H1 (cell line): ENCODE data around the gene ASB11. TPM values are rescaled to one million over a fixed set of nuclear protein-coding genes. Genes with fewer than 3 reads are reported as not detected.

Source experiments
- CTCF ChIA-PET: fragments of 300-600 bp; sonication (Branson Sonifier 250); formaldehyde crosslinking; loops from one replicate; lab custom pipeline; 2021; ENCODE audit not compliant: partially characterized antibody; lab: Charles Lee
- POLR2A ChIA-PET: fragments of 300-600 bp; sonication (Branson Sonifier 250); formaldehyde crosslinking; loops from one replicate; lab custom pipeline; 2021; ENCODE audit warnings: inconsistent platforms; ENCODE audit not compliant: partially characterized antibody; lab: Charles Lee
- DNase-seq, 2 experiments: peaks; one replicate each; pipeline versions ENCODE4 v3.0.0 to v3.0.0-alpha.2; 2010 to 2022; ENCODE audit warnings: low spot score in 2 of 2, low read depth in 1 of 2, mixed read lengths in 1 of 2
- FAIRE-seq: peaks from 2 replicates; lab custom pipeline; 2011; peaks lifted over from hg19 to GRCh38; lab: Jason Lieb, UNC
- H2AFZ ChIP-seq: 2 replicates; pipeline ENCODE4 v1.8.1; 2012; ENCODE audit warnings: low read length, inconsistent platforms
- H2AK5ac ChIP-seq: 2 replicates; pipeline ENCODE4 v1.6.1; 2013; ENCODE audit warnings: low read depth, low read length
- H2BK120ac ChIP-seq: replicated peaks from 2 replicates; pipeline ENCODE3; 2013; ENCODE audit warnings: low read depth, low read length, inconsistent platforms
- H2BK12ac ChIP-seq: 2 replicates; pipeline ENCODE4 v1.6.1; 2013; ENCODE audit warnings: low read depth, low read length
- H2BK15ac ChIP-seq: 2 replicates; pipeline ENCODE4 v1.6.1; 2013; ENCODE audit warnings: low read length
- H2BK20ac ChIP-seq: 2 replicates; pipeline ENCODE4 v1.6.1; 2013; ENCODE audit warnings: low read length
- H2BK5ac ChIP-seq: 2 replicates; pipeline ENCODE4 v1.6.1; 2013; ENCODE audit warnings: low read depth, low read length
- H3K14ac ChIP-seq: 2 replicates; pipeline ENCODE4 v1.6.1; 2013; ENCODE audit warnings: inconsistent platforms; ENCODE audit not compliant: insufficient read length
- H3K18ac ChIP-seq: 2 replicates; pipeline ENCODE4 v1.6.1; 2013; ENCODE audit warnings: low read length; ENCODE audit errors: extremely low read depth
- H3K23ac ChIP-seq: 2 replicates; pipeline ENCODE4 v1.6.1; 2013; ENCODE audit warnings: inconsistent platforms; ENCODE audit not compliant: insufficient read length
- H3K23me2 ChIP-seq: 2 replicates; pipeline ENCODE4 v1.6.1; 2013; ENCODE audit warnings: low read depth, low read length
- H3K27ac ChIP-seq: 2 replicates; pipeline ENCODE4 v1.6.1; 2011; ENCODE audit warnings: low read depth, low read length, inconsistent platforms
- H3K27me3 ChIP-seq, 4 experiments: replicated peaks in 1 of 4; 1 replicate in 1 of 4; 2 replicates in 3 of 4; pipeline versions ENCODE4 v1.6.1 to v1.8.1; 2011 to 2013; ENCODE audit warnings: low read length in 3 of 4, mild to moderate bottlenecking in 3 of 4, inconsistent platforms in 2 of 4, mixed read lengths in 2 of 4, moderate library complexity in 1 of 4; ENCODE audit not compliant: control insufficient read depth in 3 of 4, insufficient read depth in 3 of 4; ENCODE audit errors: extremely low read depth in 1 of 4
- H3K36me3 ChIP-seq, 4 experiments: 2 replicates each; pipeline versions ENCODE4 v1.6.1 to v1.8.1; 2011 to 2013; ENCODE audit warnings: mild to moderate bottlenecking in 4 of 4, low read length in 3 of 4, moderate library complexity in 2 of 4, control low read depth in 1 of 4, inconsistent platforms in 1 of 4; ENCODE audit not compliant: insufficient read depth in 4 of 4, control insufficient read depth in 2 of 4
- H3K4ac ChIP-seq: replicated peaks from 2 replicates; pipeline ENCODE3; 2013; ENCODE audit warnings: low read length, low read depth, mixed read lengths, inconsistent platforms; ENCODE audit not compliant: insufficient read length
- H3K4me1 ChIP-seq, 4 experiments: replicated peaks in 1 of 4; 1 replicate in 1 of 4; 2 replicates in 3 of 4; pipeline versions ENCODE4 v1.6.1 to v1.8.1; 2011 to 2013; ENCODE audit warnings: low read length in 3 of 4, inconsistent platforms in 2 of 4, mixed read lengths in 1 of 4; ENCODE audit not compliant: insufficient read depth in 4 of 4, control insufficient read depth in 3 of 4
- H3K4me2 ChIP-seq, 2 experiments: 2 replicates each; pipeline versions ENCODE4 v1.6.1 to v1.8.1; 2011 to 2013; ENCODE audit warnings: low read depth in 2 of 2, low read length in 2 of 2, control low read depth in 1 of 2, inconsistent platforms in 1 of 2, mild to moderate bottlenecking in 1 of 2; ENCODE audit not compliant: insufficient read depth in 1 of 2
- H3K4me3 ChIP-seq, 4 experiments: fragments of 200-600, 300-600 bp in 1 of 4; sonication (generic), shearing (Covaris generic), sonication (Bioruptor Twin) in 1 of 4; 2 replicates each; pipeline versions ENCODE4 v1.5.1 to v1.8.1; 2011 to 2016; ENCODE audit warnings: low read length in 4 of 4, low read depth in 3 of 4, control low read depth in 2 of 4, inconsistent platforms in 2 of 4, mild to moderate bottlenecking in 2 of 4, mixed read lengths in 1 of 4, moderate library complexity in 1 of 4; ENCODE audit not compliant: insufficient read depth in 2 of 4; ENCODE audit errors: extremely low read depth in 1 of 4
- H3K56ac ChIP-seq: replicated peaks from 2 replicates; pipeline ENCODE3; 2013; ENCODE audit warnings: low read depth, mild to moderate bottlenecking, mixed read lengths, low read length, inconsistent platforms; ENCODE audit not compliant: insufficient read length
- H3K79me1 ChIP-seq: 2 replicates; pipeline ENCODE4 v1.6.1; 2013; ENCODE audit warnings: low read depth, low read length, control low read depth
- H3K79me2 ChIP-seq, 2 experiments: 2 replicates each; pipeline versions ENCODE4 v1.6.1 to v1.8.1; 2012 to 2013; ENCODE audit warnings: low read length in 2 of 2, mild to moderate bottlenecking in 2 of 2, inconsistent platforms in 1 of 2; ENCODE audit not compliant: insufficient read depth in 2 of 2, control insufficient read depth in 1 of 2
- H3K9ac ChIP-seq, 4 experiments: replicated peaks in 1 of 4; 1 replicate in 1 of 4; 2 replicates in 3 of 4; pipeline versions ENCODE4 v1.6.1 to v1.8.1; 2011 to 2013; ENCODE audit warnings: low read depth in 3 of 4, low read length in 3 of 4, control low read depth in 2 of 4, mild to moderate bottlenecking in 2 of 4, moderate library complexity in 2 of 4, inconsistent platforms in 1 of 4; ENCODE audit errors: extremely low read depth in 1 of 4
- H3K9me3 ChIP-seq, 2 experiments: 2 replicates each; pipeline versions ENCODE4 v1.6.1 to v1.8.1; 2012 to 2013; ENCODE audit warnings: mild to moderate bottlenecking in 2 of 2, moderate library complexity in 2 of 2, control low read depth in 1 of 2, inconsistent platforms in 1 of 2, low read depth in 1 of 2, low read length in 1 of 2, mixed read lengths in 1 of 2; ENCODE audit not compliant: insufficient read depth in 2 of 2
- H4K20me1 ChIP-seq, 2 experiments: replicated peaks in 1 of 2; 2 replicates each; pipeline versions ENCODE3 to v1.8.1; 2011 to 2013; ENCODE audit warnings: inconsistent platforms in 2 of 2, low read length in 2 of 2, mild to moderate bottlenecking in 1 of 2; ENCODE audit not compliant: insufficient read depth in 2 of 2, control insufficient read depth in 1 of 2
- H4K5ac ChIP-seq: 2 replicates; pipeline ENCODE4 v1.6.1; 2013; ENCODE audit warnings: low read length, low read depth, mixed read lengths, inconsistent platforms; ENCODE audit not compliant: insufficient read length
- H4K8ac ChIP-seq: 2 replicates; pipeline ENCODE4 v1.8.0; 2013; ENCODE audit warnings: mild to moderate bottlenecking, moderate library complexity, low read length, inconsistent platforms; ENCODE audit not compliant: insufficient read depth; ENCODE audit errors: extremely low read depth
- H4K91ac ChIP-seq: replicated peaks from 2 replicates; pipeline ENCODE3; 2013; ENCODE audit warnings: low read length, mixed read lengths, inconsistent platforms; ENCODE audit not compliant: insufficient read length
- BCL11A ChIP-seq, 2 experiments: IDR thresholded peaks; one replicate each; pipeline ENCODE4 v1.6.1; 2011; ENCODE audit warnings: low read depth in 2 of 2, low read length in 2 of 2, mild to moderate bottlenecking in 2 of 2
- BRCA1 ChIP-seq: IDR thresholded peaks from 2 replicates; pipeline ENCODE4 v1.6.1; 2012; ENCODE audit warnings: low read depth, low read length, improper control_type of control experiment
- EZH2 ChIP-seq: fragments of 200-600 bp; sonication (generic); IDR thresholded peaks from 2 replicates; pipeline ENCODE4 v1.7.1; 2012; ENCODE audit warnings: low read depth, mild to moderate bottlenecking, moderate library complexity, low read length, inconsistent platforms; ENCODE audit not compliant: severe bottlenecking
- POLR2A ChIP-seq, 2 experiments: IDR thresholded peaks; 1 replicate in 1 of 2; 2 replicates in 1 of 2; pipeline ENCODE4 v1.6.1; 2011; ENCODE audit warnings: low read depth in 2 of 2, low read length in 2 of 2, mild to moderate bottlenecking in 2 of 2; ENCODE audit errors: control extremely low read depth in 1 of 2
- RXRA ChIP-seq: IDR thresholded peaks from 2 replicates; pipeline ENCODE4 v1.6.1; 2011; ENCODE audit warnings: low read depth, mild to moderate bottlenecking, low read length, moderate library complexity; ENCODE audit not compliant: insufficient read depth
- TBP ChIP-seq: IDR thresholded peaks from 2 replicates; pipeline ENCODE4 v1.6.1; 2011; ENCODE audit warnings: low read depth, low read length, improper control_type of control experiment
- ZNF274 ChIP-seq: IDR thresholded peaks from 2 replicates; pipeline ENCODE4 v1.7.0; 2012; ENCODE audit warnings: low read length, borderline replicate concordance; ENCODE audit errors: extremely low read depth
- WGBS, 2 experiments: shearing (Covaris generic) in 1 of 2; methylation state at CpG; one replicate each; pipeline versions ENCODE4 v1.1.6 to v1.1.7; 2013 to 2015; ENCODE audit warnings: low lambda C conversion rate in 2 of 2, mixed read lengths in 2 of 2, inconsistent platforms in 1 of 2, low coverage in 1 of 2, missing lambda C conversion rate in 1 of 2; ENCODE audit not compliant: insufficient replicate concordance in 2 of 2, insufficient coverage in 1 of 2, insufficient read length in 1 of 2; ENCODE audit errors: extremely low coverage in 1 of 2, missing lambda C conversion rate in 1 of 2; 5-methylcytosine and 5-hydroxymethylcytosine counted together
- polyA plus RNA-seq, 7 experiments: library from polyadenylated mRNA; depleted of rRNA in 3 of 7; stranded (reverse) in 5 of 7; unstranded in 2 of 7; fragments of >200 nt in 5 of 7; fragments of 200-250 nt in 2 of 7; gene quantifications; 1 replicate in 5 of 7; 2 replicates in 1 of 7; 4 replicates in 1 of 7; pipeline versions ENCODE4 v1.2.1 to v1.2.3, GENCODE V29; 2011 to 2013; ENCODE audit warnings: missing spikeins in 2 of 7, mixed read lengths in 2 of 7
- total RNA-seq: library from RNA; stranded (reverse); fragmentation: NEBNext Ultra II Directional; extraction: Animal tissue kit (Norgen Biotek cat#: 25700); gene quantifications from 2 replicates; pipeline ENCODE4 v1.2.1, GENCODE V29; 2021

ASB11 gene
- total and polyA plus RNA-seq, 2 of the 8 experiments (the other 6 are each of a cell fraction or from before 2014, with no cell fraction given), result not detected

DNA sequence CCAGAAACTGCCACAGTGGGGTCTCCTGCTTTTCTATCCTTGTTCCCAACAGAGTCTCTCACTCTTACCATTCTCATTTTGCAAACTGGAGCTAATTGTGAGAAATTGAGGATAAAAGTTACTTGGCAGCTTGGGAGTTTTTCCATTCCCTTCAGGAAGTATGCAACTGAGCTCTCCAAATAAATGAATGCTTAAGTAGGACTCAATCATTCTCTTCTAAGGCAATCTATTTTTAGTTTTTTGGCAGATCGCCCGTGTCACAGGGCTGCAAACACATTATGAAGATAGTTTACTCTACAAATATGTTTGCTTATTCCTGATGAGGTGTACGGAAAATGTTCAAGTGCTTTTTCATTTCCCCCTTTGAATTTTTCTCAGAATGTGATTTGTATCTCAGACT lies 5.3 kb downstream of the ASB11 start:
- no peak overlapping the region for H2BK120ac ChIP-seq
- no peak overlapping the region for H4K8ac ChIP-seq
- no peaks in the 10 kb centered on the region for H3K79me1 ChIP-seq
- no peak overlapping the region for H3K4me3 ChIP-seq
- no peak overlapping the region for H3K14ac ChIP-seq
- H3K27ac ChIP-seq, result no peak overlapping the region
- H2BK15ac ChIP-seq, result no peak overlapping the region
- H4K5ac ChIP-seq, result no peak overlapping the region
- no peak overlapping the region for H3K4ac ChIP-seq
- H3K56ac ChIP-seq, result no peak overlapping the region
- no peak overlapping the region for H2AFZ ChIP-seq
- H3K9me3 ChIP-seq, result no peaks in the 10 kb centered on the region
- H2BK5ac ChIP-seq, result no peak overlapping the region
- H3K23ac ChIP-seq, result no peak overlapping the region
- FAIRE-seq (no peak), DNase-seq (no peak)
- no peak overlapping the region for H2AK5ac ChIP-seq
- no peaks in the 10 kb centered on the region for H3K79me2 ChIP-seq
- CTCF ChIA-PET, result interaction anchor here (0.7 to 2.3 kb wide), 2 partner anchors 10 to 12 kb away, joined by 3 to 6 read pairs; no protein-coding TSS in a partner anchor
- no peak overlapping the region for H2BK20ac ChIP-seq
- H3K36me3 ChIP-seq, result no peaks in the 10 kb centered on the region
- H3K23me2 ChIP-seq, result no peaks in the 10 kb centered on the region
- WGBS, 2 experiments, result 76% methylated on average over 3 of the region's 3 CpGs; no CpG with 5 or more reads in 1 of the 2 experiments
- H2BK12ac ChIP-seq, result no peak overlapping the region
- H3K4me1 ChIP-seq, result no peaks in the 10 kb centered on the region
- H4K91ac ChIP-seq, result no peak overlapping the region
- H3K27me3 ChIP-seq, result no peaks in the 10 kb centered on the region
- H4K20me1 ChIP-seq, result no peaks in the 10 kb centered on the region
- H3K9ac ChIP-seq, result no peak overlapping the region
- no peak overlapping the region for H3K4me2 ChIP-seq
- H3K18ac ChIP-seq, result no peak overlapping the region
- POLR2A ChIA-PET, result no interaction called here
- no peak for TF ChIP-seq ZNF274
- TF ChIP-seq TBP, result no peak
- no peak for TF ChIP-seq RXRA
- TF ChIP-seq EZH2, result no peak
- TF ChIP-seq POLR2A (IDR thresholded peaks at IDR 0.05; ENCODE audit: control extremely low read depth in 1 of 2, low read depth in 2 of 2, low read length in 2 of 2), result no peak
- TF ChIP-seq BRCA1, result no peak
- no peak for TF ChIP-seq BCL11A (IDR thresholded peaks at IDR 0.05; ENCODE audit: low read depth in 2 of 2, low read length in 2 of 2)
